ENCODE data around the gene ATXN1. TPM values are rescaled to one million over a fixed set of nuclear protein-coding genes. Genes with fewer than 3 reads are reported as not detected.

Gene ATXN1
- total RNA-seq, 1 experiment from 2014 or later = 5.6 TPM

GRCh38 chr6:16711546-16712254 is 49.6 kb downstream of the ATXN1 start:
- Mint-ChIP-seq H3K27ac (no peak overlapping the region), H3K4me1 (peaks cover 5 to 7% of the 10 kb centered on the region in 2 experiments; a peak in 1 of 4 replicates), H3K9me3 (no peaks in the 10 kb centered on the region; a peak in 1 of 5 replicates), H3K4me3 (no peak overlapping the region), H3K36me3 (ENCODE audit: insufficient read depth in 1 of 3, low read depth in 3 of 3) (no peaks in the 10 kb centered on the region), H3K27me3 (ENCODE audit: low read depth) (no peaks in the 10 kb centered on the region)
- no peak overlapping the region for H2BK12ac ChIP-seq (ENCODE audit: insufficient read length, low read depth, low read length)
- no peak overlapping the region for H3K4me2 ChIP-seq (ENCODE audit: insufficient read depth, insufficient read length, low read length)
- no peak overlapping the region for H2BK120ac ChIP-seq (ENCODE audit: low read depth, low read length, poor library complexity, severe bottlenecking)
- no peaks in the 10 kb centered on the region for H3K23me2 ChIP-seq (ENCODE audit: insufficient read length, low read depth, low read length, poor library complexity, severe bottlenecking)
- no peak overlapping the region for H3K14ac ChIP-seq (ENCODE audit: insufficient read depth, low read length)
- H4K91ac ChIP-seq (ENCODE audit: insufficient read length, low read depth, low read length) = no peak overlapping the region
- no peak overlapping the region for H3K18ac ChIP-seq (ENCODE audit: insufficient read length, low read depth, low read length)
- H2BK20ac ChIP-seq (ENCODE audit: low read depth, low read length, poor library complexity, severe bottlenecking) = no peak overlapping the region
- H2AK5ac ChIP-seq (ENCODE audit: insufficient read length, low read length) = no peak overlapping the region
- no peak overlapping the region for H2BK5ac ChIP-seq (ENCODE audit: insufficient read length, low read length)
- no peak for DNase-seq
- no peaks in the 10 kb centered on the region for H3K79me2 ChIP-seq (ENCODE audit: insufficient read depth, low read length)
- no peak overlapping the region for H3T11ph ChIP-seq (ENCODE audit: low read length)
- no peak overlapping the region for H2AFZ ChIP-seq (ENCODE audit: low read length)
- H3K9me3 ChIP-seq (ENCODE audit: control insufficient read depth, low read depth, low read length) = no peaks in the 10 kb centered on the region
- H2BK15ac ChIP-seq (ENCODE audit: low read depth, low read length) = no peak overlapping the region
- H3K4ac ChIP-seq (ENCODE audit: low read depth, low read length) = no peak overlapping the region
- no peak overlapping the region for H3K23ac ChIP-seq (ENCODE audit: insufficient read length, low read depth, low read length)
- WGBS (ENCODE audit: extremely low coverage, insufficient read length, low lambda C conversion rate) = no CpG with 5 or more reads among the region's 8 CpGs
- H3K27ac ChIP-seq (ENCODE audit: insufficient read length, low read depth, low read length) = no peak overlapping the region
- H3K4me1 ChIP-seq (ENCODE audit: insufficient read depth, low read length) = no peaks in the 10 kb centered on the region
- no peak overlapping the region for H3K9ac ChIP-seq (ENCODE audit: extremely low read depth, insufficient read length, low read length)
- no peaks in the 10 kb centered on the region for H3K27me3 ChIP-seq (ENCODE audit: insufficient read depth, low read length)
- H3K79me1 ChIP-seq (ENCODE audit: insufficient read depth, low read depth, low read length, poor library complexity, severe bottlenecking) = no peaks in the 10 kb centered on the region
- no peak overlapping the region for H3K56ac ChIP-seq (ENCODE audit: insufficient read length, low read depth, low read length)
- no peak overlapping the region for H4K5ac ChIP-seq (ENCODE audit: insufficient read length, low read depth, low read length)
- no peaks in the 10 kb centered on the region for H4K20me1 ChIP-seq (ENCODE audit: control insufficient read depth, insufficient read depth, insufficient read length)
- no peak overlapping the region for H4K8ac ChIP-seq (replicated peaks; ENCODE audit: insufficient read length, low read depth, low read length)
- no peak for TF ChIP-seq CTCF (conservative IDR thresholded peaks at IDR 0.05)
